GM12872 (cell line): ENCODE results near the gene PRDM8.

Experiments
- TF ChIP-seq, protein P1 (sequence below): IDR thresholded peaks from 3 replicates; pipeline ENCODE4 v1.5.1; 2011; ENCODE audit warnings: low read depth, mild to moderate bottlenecking, low read length, moderate library complexity; ENCODE audit not compliant: insufficient read depth

Gene PRDM8

DNA sequence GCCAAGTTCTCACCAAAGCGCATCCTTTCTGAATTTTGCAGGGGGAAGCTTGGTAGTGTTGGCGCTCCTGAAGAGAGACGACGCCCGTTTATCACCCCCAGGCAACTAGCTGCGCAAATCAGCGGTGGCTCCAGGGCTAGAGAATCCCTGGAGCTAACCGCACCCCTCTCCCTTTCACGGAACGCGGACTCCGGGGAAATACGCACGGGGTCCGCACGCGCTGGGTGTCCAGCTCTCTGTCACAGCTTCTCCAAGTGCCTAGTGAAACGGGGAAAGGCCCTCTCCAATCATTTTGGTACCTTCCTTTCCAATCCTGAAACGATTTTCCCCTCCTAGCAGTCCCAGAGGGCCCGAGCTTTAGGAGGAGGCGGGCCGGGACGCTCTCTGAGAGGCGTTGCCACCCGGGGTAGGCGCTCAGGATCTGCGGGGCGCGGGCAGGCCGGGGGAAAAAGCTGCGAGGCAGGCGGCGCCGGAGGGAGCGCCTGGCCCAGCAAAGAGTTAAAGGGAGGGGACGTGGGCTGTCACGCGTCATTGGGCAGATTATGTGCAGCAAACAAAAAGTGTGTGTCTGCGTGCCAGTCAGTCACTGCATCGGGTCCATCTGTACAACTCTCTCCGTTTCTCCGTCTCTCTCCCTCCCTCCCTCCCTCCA is at the start of gene PRDM8:
PRDM8 (plus strand) TSS at position 582 of the 652 bp plus-strand sequence. CDS start 2,578 bp downstream, outside the sequence.
- TF ChIP-seq, protein P1, sequence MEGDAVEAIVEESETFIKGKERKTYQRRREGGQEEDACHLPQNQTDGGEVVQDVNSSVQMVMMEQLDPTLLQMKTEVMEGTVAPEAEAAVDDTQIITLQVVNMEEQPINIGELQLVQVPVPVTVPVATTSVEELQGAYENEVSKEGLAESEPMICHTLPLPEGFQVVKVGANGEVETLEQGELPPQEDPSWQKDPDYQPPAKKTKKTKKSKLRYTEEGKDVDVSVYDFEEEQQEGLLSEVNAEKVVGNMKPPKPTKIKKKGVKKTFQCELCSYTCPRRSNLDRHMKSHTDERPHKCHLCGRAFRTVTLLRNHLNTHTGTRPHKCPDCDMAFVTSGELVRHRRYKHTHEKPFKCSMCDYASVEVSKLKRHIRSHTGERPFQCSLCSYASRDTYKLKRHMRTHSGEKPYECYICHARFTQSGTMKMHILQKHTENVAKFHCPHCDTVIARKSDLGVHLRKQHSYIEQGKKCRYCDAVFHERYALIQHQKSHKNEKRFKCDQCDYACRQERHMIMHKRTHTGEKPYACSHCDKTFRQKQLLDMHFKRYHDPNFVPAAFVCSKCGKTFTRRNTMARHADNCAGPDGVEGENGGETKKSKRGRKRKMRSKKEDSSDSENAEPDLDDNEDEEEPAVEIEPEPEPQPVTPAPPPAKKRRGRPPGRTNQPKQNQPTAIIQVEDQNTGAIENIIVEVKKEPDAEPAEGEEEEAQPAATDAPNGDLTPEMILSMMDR = no peak

- TF ChIP-seq, protein P1 = no peak
Observed at GRCh38 chr4:80150387-80151180, 46.7 kb upstream of the PRDM8 start.

DNA sequence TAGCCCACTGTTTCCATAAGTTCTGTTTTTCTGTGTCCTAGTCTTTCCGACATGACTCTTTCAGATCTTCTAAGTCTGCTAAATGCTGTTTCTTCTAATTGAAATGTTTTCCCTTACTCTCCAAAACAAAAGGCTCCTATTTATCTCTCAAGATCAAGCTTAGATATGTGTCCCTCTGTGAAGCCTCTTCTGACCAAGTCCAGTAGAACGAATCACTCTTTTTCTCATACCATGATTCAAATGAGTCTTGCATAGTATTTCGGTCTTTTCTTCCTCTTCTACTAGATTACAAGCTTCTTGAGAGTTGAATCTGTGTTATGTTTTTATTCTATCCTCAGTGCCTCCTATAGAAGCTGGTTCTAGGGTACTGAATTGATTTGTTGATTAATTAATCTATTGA is 45.3 kb upstream of the PRDM8 start:
- TF ChIP-seq, protein P1 = no peak

GRCh38 chr4:80153874-80154544 is 43.3 kb upstream of the PRDM8 start:
- TF ChIP-seq, protein P1 = no peak

GRCh38 chr4:80154545-80154933 is 42.8 kb upstream of the PRDM8 start:
- TF ChIP-seq, protein P1 = no peak

DNA sequence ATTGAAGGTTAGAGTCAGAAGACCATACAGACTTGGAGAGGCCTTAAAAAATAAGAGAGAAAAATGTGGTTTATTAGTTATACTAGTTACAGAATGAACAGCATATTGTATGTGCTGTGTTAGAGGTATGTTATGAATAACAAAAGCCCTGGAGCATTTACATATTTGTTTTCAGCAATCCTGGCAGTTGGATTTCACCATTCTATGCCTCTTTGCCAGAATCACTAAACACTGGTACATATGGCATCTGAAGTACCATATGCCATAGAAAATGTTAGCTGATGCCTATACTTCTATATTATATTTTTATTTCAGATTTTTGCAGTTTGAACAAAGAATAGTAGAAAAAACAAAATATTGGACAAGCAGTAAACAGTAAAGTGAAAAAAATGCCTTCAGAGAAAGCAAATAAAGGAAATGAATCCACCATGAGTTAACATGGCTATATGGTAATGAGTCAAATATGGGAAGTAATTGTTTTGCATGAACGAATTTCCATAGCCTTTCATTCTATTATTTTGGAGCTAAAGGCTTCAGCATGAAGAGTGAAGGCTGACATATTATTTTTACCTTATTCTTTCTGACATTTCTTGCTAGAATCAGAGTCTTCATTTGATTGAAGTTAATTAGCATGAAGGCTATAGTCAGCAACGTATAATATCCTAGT is 41.9 kb upstream of the PRDM8 start:
- TF ChIP-seq, protein P1 = no peak

DNA sequence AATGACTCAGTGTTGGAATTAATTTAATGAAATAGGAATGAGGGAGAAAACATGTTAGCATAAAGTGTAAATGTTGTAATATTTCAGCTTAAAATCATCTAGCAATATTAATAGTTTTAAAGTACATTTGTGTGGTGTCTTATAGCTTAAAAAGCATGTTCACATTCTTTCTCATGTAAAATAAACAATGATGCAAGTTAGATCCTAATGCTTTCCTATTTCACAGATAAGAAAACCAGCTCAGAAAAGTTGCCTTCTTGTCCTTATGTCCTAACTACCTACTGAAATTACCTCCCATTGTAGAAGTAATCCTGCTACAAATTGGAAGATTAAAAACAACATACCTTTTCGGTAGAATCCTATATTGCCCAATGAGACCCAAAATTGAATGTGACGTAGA is 40.9 kb upstream of the PRDM8 start:
- TF ChIP-seq, protein P1 = no peak
